Measurements from ENCODE around the gene IFRD1.
A peak's percentile ranks its signal among the peaks of the same experiment; 100 is the strongest.

- TF ChIP-seq CTCF (IDR thresholded peaks at IDR 0.05) = peak; percentile 34 to 67 (median 58)
- no peak for TF ChIP-seq POLR2A (IDR thresholded peaks at IDR 0.05)
Measured at GRCh38 chr7:112414855-112415490, 35.3 kb upstream of the IFRD1 start.
